GM10266 (cell line): ENCODE data around the gene CDK13.

ENCODE experiments used
- DNase-seq: peaks from one replicate; pipeline ENCODE4 v3.0.0; 2012; ENCODE audit errors: extremely low spot score
- CTCF ChIP-seq: IDR thresholded peaks from 2 replicates; pipeline ENCODE4 v1.5.1; 2012; ENCODE audit warnings: mild to moderate bottlenecking, low read depth; ENCODE audit not compliant: control insufficient read depth, insufficient read depth; ENCODE audit errors: missing control alignments

Gene CDK13

GRCh38 chr7:39958038-39958437 lies 8.0 kb downstream of the CDK13 start:
- DNase-seq = no peak
- TF ChIP-seq CTCF = no peak

DNA sequence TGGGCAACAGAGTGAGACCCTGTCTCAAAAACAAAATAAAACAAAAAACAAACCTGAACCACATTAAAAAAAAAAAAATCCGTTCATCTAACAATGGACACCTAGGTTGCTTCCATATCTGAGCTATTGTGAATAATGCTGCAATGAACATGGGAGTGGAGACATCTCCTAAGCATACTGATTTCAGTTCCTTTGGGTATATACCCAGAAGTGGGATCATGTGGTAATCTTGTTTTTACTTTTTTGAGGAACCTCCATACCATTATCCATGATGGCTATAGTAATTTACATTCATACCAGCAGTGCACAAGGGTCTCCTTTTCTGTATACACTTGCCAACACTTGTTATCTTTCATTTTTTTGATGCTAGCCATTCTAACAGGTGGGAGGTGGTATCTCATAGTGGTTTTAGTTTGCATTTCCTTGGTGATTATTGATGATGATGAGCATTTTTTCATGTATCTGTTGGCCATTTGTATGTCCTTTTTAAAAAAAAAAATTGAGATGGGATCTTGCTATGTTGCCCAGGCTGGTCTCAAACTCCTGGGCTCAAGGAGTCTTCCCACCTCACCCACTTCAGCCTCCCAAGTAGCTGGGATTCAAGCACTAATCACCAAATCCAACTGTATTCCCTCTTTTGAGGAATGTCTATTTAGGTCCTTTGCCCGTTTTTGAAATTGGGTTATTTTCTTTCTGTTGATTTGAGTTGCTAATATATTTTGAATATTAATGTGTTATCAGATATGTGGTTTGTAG lies 17.5 kb downstream of the CDK13 start:
- DNase-seq = no peak
- TF ChIP-seq CTCF = no peak

- no peak for TF ChIP-seq CTCF
- DNase-seq = no peak
These were observed 19.4 kb downstream of the CDK13 start for GRCh38 chr7:39969431-39969830.

DNA sequence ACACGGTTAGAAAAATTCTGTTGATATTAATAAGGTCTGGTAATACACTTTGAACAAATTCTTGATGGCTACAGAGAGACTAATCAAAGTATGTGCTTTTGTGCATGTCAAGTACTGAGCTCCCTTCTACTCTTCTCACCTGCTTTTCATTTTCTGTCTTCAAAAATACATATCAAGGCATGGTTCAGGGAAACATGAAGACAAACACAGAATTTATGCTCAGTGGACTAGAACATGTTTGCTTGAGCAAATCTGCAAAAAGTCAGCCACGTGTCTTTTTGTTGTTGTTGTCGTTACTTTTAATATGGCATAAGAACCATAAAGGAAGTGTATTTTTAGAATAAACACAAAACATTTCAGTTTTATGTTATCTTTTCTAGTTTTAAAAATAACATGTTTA lies 21.9 kb downstream of the CDK13 start:
- no peak for TF ChIP-seq CTCF

DNA sequence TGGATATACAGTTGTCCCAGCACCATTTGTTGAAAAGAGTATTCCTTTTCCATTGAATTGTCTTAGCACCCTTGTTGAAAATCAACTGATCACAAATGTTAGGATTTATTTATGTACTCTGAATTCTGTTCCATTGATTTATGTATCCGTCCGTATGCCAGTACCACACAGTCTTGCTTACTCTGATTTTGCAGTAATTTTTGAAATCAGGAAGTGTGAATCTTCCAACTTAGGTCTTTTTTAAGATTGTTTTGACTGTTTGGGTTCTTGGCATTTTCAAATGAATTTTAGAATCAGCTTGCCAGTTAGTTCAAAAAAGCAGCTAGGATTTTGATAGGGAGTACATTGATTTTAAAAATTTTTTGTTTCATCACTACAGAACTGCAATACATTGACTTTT lies 23.7 kb downstream of the CDK13 start:
- TF ChIP-seq CTCF = no peak
- no peak for DNase-seq

More for the DNA sequence above, 21.9 kb downstream of the CDK13 start:
- no peak for DNase-seq

- no peak for DNase-seq
- TF ChIP-seq CTCF = no peak
These were observed 28.3 kb downstream of the CDK13 start for GRCh38 chr7:39978230-39978934.

- TF ChIP-seq CTCF = no peak
- DNase-seq = no peak
These were observed 29.5 kb downstream of the CDK13 start for GRCh38 chr7:39979406-39980073.
